ENCODE data around the gene WDFY3. TPM values are rescaled to one million over a fixed set of nuclear protein-coding genes. Genes with fewer than 3 reads are reported as not detected.

Gene WDFY3
- total RNA-seq, 4 donors from 2014 or later = 35.9 to 146 (median 95.0) TPM

GRCh38 chr4:84796394-84796793 lies 170.1 kb downstream of the WDFY3 start:
- no peak overlapping the region for H3K4me3 ChIP-seq
- no peak overlapping the region for H3K27ac ChIP-seq
- DNase-seq = no peak
- intact Hi-C loops (cut with DNase I; ENCODE audit: low total_unique reads) = no loop called here
- no peaks in the 10 kb centered on the region for H3K4me1 ChIP-seq
- TF ChIP-seq CTCF (IDR thresholded peaks at IDR 0.05) = no peak
- no peak for TF ChIP-seq POLR2A (IDR thresholded peaks at IDR 0.05)
- no peaks in the 10 kb centered on the region for H3K36me3 ChIP-seq
- no peaks in the 10 kb centered on the region for H3K27me3 ChIP-seq
- H3K9me3 ChIP-seq = no peaks in the 10 kb centered on the region

- Histone ChIP-seq H3K36me3 (no peaks in the 10 kb centered on the region), H3K27me3 (no peaks in the 10 kb centered on the region)
- intact Hi-C loops (cut with DNase I; ENCODE audit: low total_unique reads) = no loop called here
Measured at GRCh38 chr4:84792366-84793301, 173.9 kb downstream of the WDFY3 start.

GRCh38 chr4:84790769-84791565 lies 175.5 kb downstream of the WDFY3 start:
- TF ChIP-seq POLR2A (IDR thresholded peaks at IDR 0.05) (no peak), CTCF (IDR thresholded peaks at IDR 0.05) (no peak)
- intact Hi-C loops (cut with DNase I; ENCODE audit: low total_unique reads) = no loop called here
- Histone ChIP-seq H3K9me3 (no peaks in the 10 kb centered on the region), H3K27ac (no peak overlapping the region), H3K4me1 (no peaks in the 10 kb centered on the region), H3K4me3 (no peak overlapping the region), H3K27me3 (no peaks in the 10 kb centered on the region), H3K36me3 (no peaks in the 10 kb centered on the region)
- DNase-seq = no peak

More at GRCh38 chr4:84792366-84793301, 173.9 kb downstream of the WDFY3 start:
- TF ChIP-seq CTCF (IDR thresholded peaks at IDR 0.05) = no peak
- no peak for TF ChIP-seq POLR2A (IDR thresholded peaks at IDR 0.05)
- Histone ChIP-seq H3K27ac (no peak overlapping the region), H3K9me3 (no peaks in the 10 kb centered on the region), H3K4me3 (no peak overlapping the region), H3K4me1 (no peaks in the 10 kb centered on the region)
- DNase-seq = no peak

- no peak for DNase-seq
- Histone ChIP-seq H3K27ac (no peak overlapping the region), H3K4me1 (no peaks in the 10 kb centered on the region), H3K4me3 (no peak overlapping the region), H3K9me3 (no peaks in the 10 kb centered on the region), H3K36me3 (no peaks in the 10 kb centered on the region), H3K27me3 (no peaks in the 10 kb centered on the region)
- intact Hi-C loops (cut with DNase I; ENCODE audit: low total_unique reads) = no loop called here
- TF ChIP-seq POLR2A (IDR thresholded peaks at IDR 0.05) (no peak), CTCF (IDR thresholded peaks at IDR 0.05) (no peak)
Measured at GRCh38 chr4:84786478-84786877, 180.0 kb downstream of the WDFY3 start.

- no peaks in the 10 kb centered on the region for H3K4me1 ChIP-seq
- no peak for DNase-seq
- H3K9me3 ChIP-seq = no peaks in the 10 kb centered on the region
- H3K36me3 ChIP-seq = no peaks in the 10 kb centered on the region
- no peak overlapping the region for H3K4me3 ChIP-seq
- H3K27ac ChIP-seq = no peak overlapping the region
- intact Hi-C loops (cut with DNase I; ENCODE audit: low total_unique reads) = no loop called here
- TF ChIP-seq POLR2A (IDR thresholded peaks at IDR 0.05) (no peak), CTCF (IDR thresholded peaks at IDR 0.05) (no peak)
- H3K27me3 ChIP-seq = no peaks in the 10 kb centered on the region
Measured at GRCh38 chr4:84782517-84782916, 184.0 kb downstream of the WDFY3 start.

All from uterus (tissue), 4 donors.